ENCODE results near the gene WBP2. TPM values are rescaled to one million over a fixed set of nuclear protein-coding genes. Genes with fewer than 3 reads are reported as not detected.

WBP2 gene
- total and polyA plus RNA-seq, 4 donors: 67.2 to 195 (median 135) TPM

- H3K36me3 ChIP-seq (ENCODE audit: control insufficient read depth in 4 of 4, insufficient read depth in 4 of 4, low read length in 4 of 4): peaks cover 8 to 85% (median 53%) of the 10 kb centered on the region in 4 donors
These were observed 36.0 kb downstream of the WBP2 start for GRCh38 chr17:75819116-75819515.

GRCh38 chr17:75818326-75818885 lies 36.7 kb downstream of the WBP2 start:
- H3K9ac ChIP-seq (ENCODE audit: insufficient read depth in 1 of 2, low read length in 2 of 2): no peak overlapping the region
- no peak overlapping the region for H3K27ac ChIP-seq (ENCODE audit: low read depth in 1 of 2, low read length in 1 of 2)
- TF ChIP-seq, protein P1, sequence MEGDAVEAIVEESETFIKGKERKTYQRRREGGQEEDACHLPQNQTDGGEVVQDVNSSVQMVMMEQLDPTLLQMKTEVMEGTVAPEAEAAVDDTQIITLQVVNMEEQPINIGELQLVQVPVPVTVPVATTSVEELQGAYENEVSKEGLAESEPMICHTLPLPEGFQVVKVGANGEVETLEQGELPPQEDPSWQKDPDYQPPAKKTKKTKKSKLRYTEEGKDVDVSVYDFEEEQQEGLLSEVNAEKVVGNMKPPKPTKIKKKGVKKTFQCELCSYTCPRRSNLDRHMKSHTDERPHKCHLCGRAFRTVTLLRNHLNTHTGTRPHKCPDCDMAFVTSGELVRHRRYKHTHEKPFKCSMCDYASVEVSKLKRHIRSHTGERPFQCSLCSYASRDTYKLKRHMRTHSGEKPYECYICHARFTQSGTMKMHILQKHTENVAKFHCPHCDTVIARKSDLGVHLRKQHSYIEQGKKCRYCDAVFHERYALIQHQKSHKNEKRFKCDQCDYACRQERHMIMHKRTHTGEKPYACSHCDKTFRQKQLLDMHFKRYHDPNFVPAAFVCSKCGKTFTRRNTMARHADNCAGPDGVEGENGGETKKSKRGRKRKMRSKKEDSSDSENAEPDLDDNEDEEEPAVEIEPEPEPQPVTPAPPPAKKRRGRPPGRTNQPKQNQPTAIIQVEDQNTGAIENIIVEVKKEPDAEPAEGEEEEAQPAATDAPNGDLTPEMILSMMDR (IDR thresholded peaks at IDR 0.05; ENCODE audit: control extremely low read depth, extremely low read depth): no peak
- H3K4me3 ChIP-seq: no peak overlapping the region
- ATAC-seq (ENCODE audit: insufficient read depth, low FRiP score) (no peak), DNase-seq (no peak)
- H3K27me3 ChIP-seq (ENCODE audit: control insufficient read depth in 3 of 3, insufficient read depth in 3 of 3, low read length in 2 of 3): no peaks in the 10 kb centered on the region
- H3K36me3 ChIP-seq (ENCODE audit: control insufficient read depth in 4 of 4, insufficient read depth in 4 of 4, low read length in 4 of 4): peaks cover 11 to 85% (median 53%) of the 10 kb centered on the region in 4 donors
- no peaks in the 10 kb centered on the region for H3K9me3 ChIP-seq (ENCODE audit: control insufficient read depth in 4 of 4, insufficient read depth in 3 of 4, low read length in 3 of 4)
- WGBS, 2 donors: 96 to 97% methylated on average over 16 of the region's 16 CpGs
- peaks cover 0 to 4% (median 0%) of the 10 kb centered on the region in 5 donors for H3K4me1 ChIP-seq (ENCODE audit: control insufficient read depth in 5 of 5, insufficient read depth in 5 of 5, low read length in 5 of 5)

More at GRCh38 chr17:75819116-75819515, 36.0 kb downstream of the WBP2 start:
- H3K4me1 ChIP-seq (ENCODE audit: control insufficient read depth in 5 of 5, insufficient read depth in 5 of 5, low read length in 5 of 5): peaks cover 0 to 4% (median 0%) of the 10 kb centered on the region in 5 donors
- DNase-seq: no peak
- no peaks in the 10 kb centered on the region for H3K9me3 ChIP-seq (ENCODE audit: control insufficient read depth in 4 of 4, insufficient read depth in 3 of 4, low read length in 3 of 4)
- no peak for ATAC-seq (ENCODE audit: insufficient read depth, low FRiP score)
- TF ChIP-seq, protein P1 (IDR thresholded peaks at IDR 0.05; ENCODE audit: control extremely low read depth, extremely low read depth): no peak
- no peak overlapping the region for H3K9ac ChIP-seq (ENCODE audit: insufficient read depth in 1 of 2, low read length in 2 of 2)
- WGBS, 2 donors: 88 to 93% methylated on average over 7 of the region's 7 CpGs
- H3K4me3 ChIP-seq: no peak overlapping the region
- no peaks in the 10 kb centered on the region for H3K27me3 ChIP-seq (ENCODE audit: control insufficient read depth in 3 of 3, insufficient read depth in 3 of 3, low read length in 2 of 3)
- no peak overlapping the region for H3K27ac ChIP-seq (ENCODE audit: low read depth in 1 of 2, low read length in 1 of 2)

- H3K9me3 ChIP-seq (ENCODE audit: control insufficient read depth in 4 of 4, insufficient read depth in 3 of 4, low read length in 3 of 4): no peaks in the 10 kb centered on the region
- no peak overlapping the region for H3K27ac ChIP-seq (ENCODE audit: low read depth in 1 of 2, low read length in 1 of 2)
- 97 to 100% methylated on average over 6 of the region's 6 CpGs for WGBS, 2 donors
- TF ChIP-seq, protein P1 (IDR thresholded peaks at IDR 0.05; ENCODE audit: control extremely low read depth, extremely low read depth): no peak
- no peak for DNase-seq
- no peak for ATAC-seq (ENCODE audit: insufficient read depth, low FRiP score)
- peaks cover 0 to 4% (median 0%) of the 10 kb centered on the region in 5 donors for H3K4me1 ChIP-seq (ENCODE audit: control insufficient read depth in 5 of 5, insufficient read depth in 5 of 5, low read length in 5 of 5)
- H3K27me3 ChIP-seq (ENCODE audit: control insufficient read depth in 3 of 3, insufficient read depth in 3 of 3, low read length in 2 of 3): no peaks in the 10 kb centered on the region
- peaks cover 11 to 85% (median 59%) of the 10 kb centered on the region in 4 donors for H3K36me3 ChIP-seq (ENCODE audit: control insufficient read depth in 4 of 4, insufficient read depth in 4 of 4, low read length in 4 of 4)
- no peak overlapping the region for H3K9ac ChIP-seq (ENCODE audit: insufficient read depth in 1 of 2, low read length in 2 of 2)
- no peak overlapping the region for H3K4me3 ChIP-seq
These were observed 37.6 kb downstream of the WBP2 start for GRCh38 chr17:75817571-75817970.

- Histone ChIP-seq H3K9me3 (ENCODE audit: control insufficient read depth in 4 of 4, insufficient read depth in 3 of 4, low read length in 3 of 4) (no peaks in the 10 kb centered on the region), H3K27ac (ENCODE audit: low read depth in 1 of 2, low read length in 1 of 2) (no peak overlapping the region), H3K9ac (ENCODE audit: insufficient read depth in 1 of 2, low read length in 2 of 2) (no peak overlapping the region), H3K27me3 (ENCODE audit: control insufficient read depth in 3 of 3, insufficient read depth in 3 of 3, low read length in 2 of 3) (no peaks in the 10 kb centered on the region), H3K4me1 (ENCODE audit: control insufficient read depth in 5 of 5, insufficient read depth in 5 of 5, low read length in 5 of 5) (peaks cover 0 to under 1% (median 0%) of the 10 kb centered on the region in 5 donors), H3K4me3 (no peak overlapping the region), H3K36me3 (ENCODE audit: control insufficient read depth in 4 of 4, insufficient read depth in 4 of 4, low read length in 4 of 4) (peaks cover 14 to 86% (median 62%) of the 10 kb centered on the region in 4 donors)
- DNase-seq: no peak
- ATAC-seq (ENCODE audit: insufficient read depth, low FRiP score): no peak
- 90 to 99% methylated on average over 9 of the region's 9 CpGs for WGBS, 2 donors
- TF ChIP-seq, protein P1 (IDR thresholded peaks at IDR 0.05; ENCODE audit: control extremely low read depth, extremely low read depth): no peak
These were observed 38.4 kb downstream of the WBP2 start for GRCh38 chr17:75816693-75817092.
